Endothelial cell of umbilical vein (primary cell): ENCODE results near the gene ERLIN1.

ENCODE experiments used
- CTCF ChIP-seq, 2 donors: IDR thresholded peaks; 1 replicate in 1 of 2; 2 replicates in 1 of 2; pipeline ENCODE4 v1.5.1; 2011; ENCODE audit warnings: low read length in 2 of 2, mild to moderate bottlenecking in 2 of 2, moderate library complexity in 2 of 2, control low read depth in 1 of 2, inconsistent platforms in 1 of 2, low read depth in 1 of 2; ENCODE audit not compliant: insufficient read depth in 1 of 2; ENCODE audit errors: extremely low read depth in 1 of 2
- JUN ChIP-seq: IDR thresholded peaks from 2 replicates; pipeline ENCODE4 v1.6.1; 2011; ENCODE audit warnings: borderline replicate concordance, low read depth; ENCODE audit not compliant: insufficient read length, insufficient read depth
- MAX ChIP-seq: IDR thresholded peaks from 2 replicates; pipeline ENCODE4 v1.6.1; 2011; ENCODE audit not compliant: insufficient read depth, insufficient read length
- POLR2A ChIP-seq: IDR thresholded peaks from 2 replicates; pipeline ENCODE4 v1.6.1; 2012; ENCODE audit warnings: low read depth, mild to moderate bottlenecking, control low read depth, low read length
- POLR2AphosphoS5 ChIP-seq: IDR thresholded peaks from 2 replicates; pipeline ENCODE4 v1.6.1; 2012; ENCODE audit warnings: low read depth, mild to moderate bottlenecking, control low read depth, low read length, moderate library complexity; ENCODE audit not compliant: insufficient read depth

- TF ChIP-seq CTCF (IDR thresholded peaks at IDR 0.05; ENCODE audit: extremely low read depth in 1 of 2, insufficient read depth in 1 of 2, low read depth in 1 of 2, low read length in 2 of 2) (no peak), POLR2AphosphoS5 (no peak), JUN (no peak), POLR2A (no peak), MAX (no peak)
Measured at GRCh38 chr10:100183481-100183880, 2.3 kb downstream of the ERLIN1 start.
